Progenitor cell of endocrine pancreas (in vitro differentiated cells): ENCODE measurements around the gene SLC29A3. TPM values are rescaled to one million over a fixed set of nuclear protein-coding genes. Genes with fewer than 3 reads are reported as not detected.
A peak's percentile ranks its signal among the peaks of the same experiment; 100 is the strongest.

Source experiments
- DNase-seq: peaks from one replicate; pipeline ENCODE4 v3.0.0; 2021; ENCODE audit warnings: low spot score; ENCODE audit not compliant: unreplicated experiment
- H3K27ac Mint-ChIP-seq: 2 replicates; pipeline ENCODE4 v1.8.0; 2021; ENCODE audit warnings: mild to moderate bottlenecking, moderate library complexity, mixed read lengths
- H3K27me3 Mint-ChIP-seq: 2 replicates; pipeline ENCODE4 v1.8.0; 2021; ENCODE audit warnings: mixed read lengths
- H3K36me3 Mint-ChIP-seq: 2 replicates; pipeline ENCODE4 v1.8.0; 2022; ENCODE audit warnings: mixed read lengths; ENCODE audit not compliant: insufficient read depth
- H3K4me1 Mint-ChIP-seq: 2 replicates; pipeline ENCODE4 v1.8.0; 2021; ENCODE audit warnings: low read depth, mixed read lengths
- H3K4me3 Mint-ChIP-seq: 2 replicates; pipeline ENCODE4 v1.8.0; 2021; ENCODE audit warnings: low read depth, mild to moderate bottlenecking, moderate library complexity, mixed read lengths
- H3K9me3 Mint-ChIP-seq: 2 replicates; pipeline ENCODE4 v1.8.0; 2021; ENCODE audit warnings: low read depth, mixed read lengths
- CTCF ChIP-seq: fragments of 200-600 bp; sonication (generic); IDR thresholded peaks from one replicate; pipeline ENCODE4 v1.5.0; 2021; ENCODE audit warnings: antibody characterized with exemption, mild to moderate bottlenecking; ENCODE audit not compliant: unreplicated experiment
- total RNA-seq: library from RNA; stranded (reverse); gene quantifications from 2 replicates; pipeline ENCODE4 v1.2.1, GENCODE V29; 2021

The SLC29A3 gene
- total RNA-seq, 1 donor from 2014 or later: 13.7 TPM

DNA sequence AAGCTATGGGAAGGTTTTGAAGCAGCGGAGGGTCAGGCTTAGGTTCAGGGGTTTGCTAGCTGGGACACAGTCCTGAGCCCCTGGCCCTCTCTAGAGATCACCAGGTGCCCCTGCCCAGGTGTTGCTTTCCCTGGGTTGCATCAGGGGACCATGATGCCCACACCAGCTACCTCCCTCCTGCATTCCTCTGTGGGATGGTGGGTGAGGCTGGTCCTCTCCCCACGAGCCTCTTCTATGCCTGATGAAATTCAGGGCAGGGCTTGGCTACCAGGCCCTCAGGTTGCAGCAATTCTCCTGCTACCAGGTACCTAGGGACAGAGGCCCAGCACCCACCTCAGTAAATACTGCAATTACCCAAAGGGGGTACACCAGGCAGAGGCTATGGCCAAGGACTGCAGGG, 10.8 kb upstream of the SLC29A3 start:
- no peak for TF ChIP-seq CTCF
- H3K27ac Mint-ChIP-seq: no peak overlapping the region

GRCh38 chr10:71308985-71309384, 10.1 kb upstream of the SLC29A3 start:
- Mint-ChIP-seq H3K27me3 (peaks cover 21% of the 10 kb centered on the region), H3K4me1 (peaks cover 20% of the 10 kb centered on the region), H3K4me3 (no peak overlapping the region), H3K9me3 (no peaks in the 10 kb centered on the region), H3K36me3 (no peaks in the 10 kb centered on the region), H3K27ac (no peak overlapping the region)
- no peak for TF ChIP-seq CTCF
- no peak for DNase-seq

More for the DNA sequence above, 10.8 kb upstream of the SLC29A3 start:
- no peaks in the 10 kb centered on the region for H3K36me3 Mint-ChIP-seq
- no peaks in the 10 kb centered on the region for H3K9me3 Mint-ChIP-seq
- peaks cover 20% of the 10 kb centered on the region for H3K4me1 Mint-ChIP-seq
- H3K4me3 Mint-ChIP-seq: no peak overlapping the region
- DNase-seq: no peak
- peaks cover 15% of the 10 kb centered on the region for H3K27me3 Mint-ChIP-seq

- Mint-ChIP-seq H3K27me3 (peaks cover 21% of the 10 kb centered on the region), H3K9me3 (no peaks in the 10 kb centered on the region), H3K4me1 (peaks cover 20% of the 10 kb centered on the region), H3K36me3 (no peaks in the 10 kb centered on the region), H3K4me3 (no peak overlapping the region), H3K27ac (peak overlapping the region; percentile 51)
- DNase-seq: no peak
- TF ChIP-seq CTCF: no peak
Measured at GRCh38 chr10:71309919-71310318, 9.1 kb upstream of the SLC29A3 start.

GRCh38 chr10:71312220-71312619, 6.8 kb upstream of the SLC29A3 start:
- no peak overlapping the region for H3K27ac Mint-ChIP-seq
- H3K9me3 Mint-ChIP-seq: no peaks in the 10 kb centered on the region
- no peak for DNase-seq
- TF ChIP-seq CTCF: no peak
- no peak overlapping the region for H3K4me3 Mint-ChIP-seq
- peaks cover 25% of the 10 kb centered on the region for H3K27me3 Mint-ChIP-seq
- H3K36me3 Mint-ChIP-seq: no peaks in the 10 kb centered on the region
- peaks cover 14% of the 10 kb centered on the region for H3K4me1 Mint-ChIP-seq

- Mint-ChIP-seq H3K27ac (no peak overlapping the region), H3K27me3 (peaks cover 25% of the 10 kb centered on the region), H3K4me3 (no peak overlapping the region), H3K4me1 (peaks cover 12% of the 10 kb centered on the region), H3K9me3 (no peaks in the 10 kb centered on the region), H3K36me3 (no peaks in the 10 kb centered on the region)
- no peak for TF ChIP-seq CTCF
- no peak for DNase-seq
Measured at GRCh38 chr10:71312811-71313789, 6.0 kb upstream of the SLC29A3 start.
